ENCODE measurements around the gene S100B. TPM values are rescaled to one million over a fixed set of nuclear protein-coding genes. Genes with fewer than 3 reads are reported as not detected.
A peak's percentile ranks its signal among the peaks of the same experiment; 100 is the strongest.

Gene S100B
- total and polyA plus RNA-seq, 2 of the 8 experiments (the other 6 are each of a cell fraction or from before 2014, with no cell fraction given), result 0.36 to 0.69 TPM

DNA sequence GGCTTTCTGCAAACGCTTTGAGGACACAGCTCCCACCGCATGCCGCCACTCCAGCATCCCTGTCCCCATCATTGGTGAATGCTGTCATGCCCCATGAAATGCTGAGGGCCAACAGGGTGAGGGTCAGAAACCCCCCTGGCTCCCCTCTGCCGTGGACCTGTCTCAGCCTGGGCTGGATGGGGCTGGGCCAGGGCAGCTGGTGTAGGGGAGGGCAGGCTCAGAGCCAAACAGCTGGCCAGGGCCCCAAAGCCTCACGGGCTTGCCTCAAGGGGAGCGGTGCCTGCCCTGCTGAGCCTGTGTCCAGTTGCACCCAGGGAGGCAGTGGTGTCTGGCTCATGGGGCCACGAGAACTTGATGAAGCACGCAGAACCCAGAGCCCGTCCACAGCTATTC, 49.7 kb downstream of the S100B start:
- Histone ChIP-seq H2BK15ac (ENCODE audit: low read length) (no peak overlapping the region), H3K9ac (replicated peaks in 1 of 4; ENCODE audit: extremely low read depth in 1 of 4, low read depth in 3 of 4, low read length in 3 of 4) (no peak overlapping the region), H3K23me2 (ENCODE audit: low read depth, low read length) (no peaks in the 10 kb centered on the region), H2BK120ac (replicated peaks; ENCODE audit: low read depth, low read length) (no peak overlapping the region), H3K4ac (replicated peaks; ENCODE audit: insufficient read length, low read depth, low read length) (no peak overlapping the region), H3K36me3 (ENCODE audit: control insufficient read depth in 2 of 4, insufficient read depth in 4 of 4, low read length in 3 of 4) (peaks cover 0 to 19% (median 8%) of the 10 kb centered on the region in 4 experiments; a peak in 5 of 8 replicates), H3K18ac (ENCODE audit: extremely low read depth, low read length) (no peak overlapping the region), H3K27me3 (replicated peaks in 1 of 4; ENCODE audit: control insufficient read depth in 3 of 4, extremely low read depth in 1 of 4, insufficient read depth in 3 of 4, low read length in 3 of 4) (no peaks in the 10 kb centered on the region), H2AFZ (ENCODE audit: low read length) (no peak overlapping the region), H3K79me2 (ENCODE audit: control insufficient read depth in 1 of 2, insufficient read depth in 2 of 2, low read length in 2 of 2) (no peaks in the 10 kb centered on the region), H2BK12ac (ENCODE audit: low read depth, low read length) (no peak overlapping the region), H3K4me3 (ENCODE audit: extremely low read depth in 1 of 4, insufficient read depth in 2 of 4, low read depth in 3 of 4, low read length in 4 of 4) (no peak overlapping the region), H3K4me1 (replicated peaks in 1 of 4; ENCODE audit: control insufficient read depth in 3 of 4, insufficient read depth in 4 of 4, low read length in 3 of 4) (no peaks in the 10 kb centered on the region), H3K4me2 (ENCODE audit: insufficient read depth in 1 of 2, low read depth in 2 of 2, low read length in 2 of 2) (no peak overlapping the region), H2AK5ac (ENCODE audit: low read depth, low read length) (no peak overlapping the region), H3K27ac (ENCODE audit: low read depth, low read length) (no peak overlapping the region), H3K14ac (ENCODE audit: insufficient read length) (no peak overlapping the region), H2BK5ac (ENCODE audit: low read depth, low read length) (no peak overlapping the region), H2BK20ac (ENCODE audit: low read length) (no peak overlapping the region), H3K9me3 (ENCODE audit: insufficient read depth in 2 of 2, low read depth in 1 of 2, low read length in 1 of 2) (no peaks in the 10 kb centered on the region), H4K5ac (ENCODE audit: insufficient read length, low read depth, low read length) (no peak overlapping the region), H4K20me1 (replicated peaks in 1 of 2; ENCODE audit: control insufficient read depth in 1 of 2, insufficient read depth in 2 of 2, low read length in 2 of 2) (peaks cover 0 to 2% of the 10 kb centered on the region in 2 experiments), H4K8ac (ENCODE audit: extremely low read depth, insufficient read depth, low read length) (no peak overlapping the region), H3K23ac (ENCODE audit: insufficient read length) (no peak overlapping the region), H3K79me1 (ENCODE audit: low read depth, low read length) (no peaks in the 10 kb centered on the region), H4K91ac (replicated peaks; ENCODE audit: insufficient read length, low read length) (no peak overlapping the region), H3K56ac (replicated peaks; ENCODE audit: insufficient read length, low read depth, low read length) (no peak overlapping the region)
- WGBS, 2 experiments (ENCODE audit: extremely low coverage in 1 of 2, insufficient coverage in 1 of 2, insufficient read length in 1 of 2, insufficient replicate concordance in 2 of 2, low coverage in 1 of 2, low lambda C conversion rate in 2 of 2, missing lambda C conversion rate in 1 of 2), result 80% methylated on average over 8 of the region's 9 CpGs; no CpG with 5 or more reads in 1 of the 2 experiments
- CTCF ChIA-PET (ENCODE audit: partially characterized antibody), result interaction anchor here (0.9 to 1.3 kb wide), 2 partner anchors 72 to 91 kb away, joined by 3 to 4 read pairs; no protein-coding TSS in a partner anchor
- peak in 1 of 2 experiments; percentile 40 for DNase-seq (ENCODE audit: low read depth in 1 of 2, low spot score in 2 of 2)
- POLR2A ChIA-PET (ENCODE audit: partially characterized antibody), result interaction anchor here (1.2 to 1.4 kb wide), 2 partner anchors 9 to 80 kb away, joined by 4 to 5 read pairs; partner anchors contain the start of gene PRMT2
- FAIRE-seq, result no peak
- TF ChIP-seq PHF8 (conservative IDR thresholded peaks at IDR 0.05; ENCODE audit: low read depth, low read length) (no peak), ATF3 (IDR thresholded peaks at IDR 0.05; ENCODE audit: insufficient read depth, low read depth, low read length) (no peak), SIN3A (conservative IDR thresholded peaks at IDR 0.05 in 1 of 2, IDR thresholded peaks at IDR 0.05 in 1 of 2; ENCODE audit: low read depth in 1 of 2, low read length in 2 of 2) (no peak), BRCA1 (IDR thresholded peaks at IDR 0.05; ENCODE audit: low read depth, low read length) (no peak), NANOG (IDR thresholded peaks at IDR 0.05; ENCODE audit: insufficient read depth, low read depth, low read length, poor library complexity, severe bottlenecking) (no peak), TBP (IDR thresholded peaks at IDR 0.05; ENCODE audit: low read depth, low read length) (no peak)

Data from H1 (cell line).